Lung (tissue), 12 donors: ENCODE data around the gene CDK2AP2. TPM values are rescaled to one million over a fixed set of nuclear protein-coding genes. Genes with fewer than 3 reads are reported as not detected.
A peak's percentile ranks its signal among the peaks of the same experiment; 100 is the strongest.

Experiments used
- ATAC-seq: fragments of 200-7000 bp; cut with Tn5 transposase; one replicate; pipeline ENCODE4 v1.9.1; 2020; ENCODE audit warnings: moderate number of reproducible peaks; ENCODE audit not compliant: insufficient read depth, low FRiP score
- DNase-seq, 3 donors: peaks; one replicate each; pipeline ENCODE4 v3.0.0-alpha.2; 2013 to 2017
- H3K27ac ChIP-seq, 2 donors: one replicate each; pipeline ENCODE4 v1.5.1; 2013; ENCODE audit warnings: mild to moderate bottlenecking in 2 of 2, moderate library complexity in 2 of 2, control low read depth in 1 of 2, inconsistent platforms in 1 of 2, low read depth in 1 of 2, low read length in 1 of 2
- H3K27me3 ChIP-seq, 3 donors: one replicate each; pipeline ENCODE4 v1.5.1; 2013; ENCODE audit warnings: low read length in 2 of 3; ENCODE audit not compliant: control insufficient read depth in 3 of 3, insufficient read depth in 3 of 3
- H3K36me3 ChIP-seq, 4 donors: one replicate each; pipeline ENCODE4 v1.5.1; 2013; ENCODE audit warnings: low read length in 4 of 4, mild to moderate bottlenecking in 1 of 4, moderate library complexity in 1 of 4; ENCODE audit not compliant: control insufficient read depth in 4 of 4, insufficient read depth in 4 of 4
- H3K4me1 ChIP-seq, 5 donors: one replicate each; pipeline ENCODE4 v1.5.1; 2013; ENCODE audit warnings: low read length in 5 of 5, mild to moderate bottlenecking in 2 of 5, moderate library complexity in 1 of 5; ENCODE audit not compliant: control insufficient read depth in 5 of 5, insufficient read depth in 5 of 5
- H3K4me3 ChIP-seq: one replicate; pipeline ENCODE4 v1.5.1; 2013; ENCODE audit warnings: mild to moderate bottlenecking, control low read depth, moderate library complexity
- H3K9ac ChIP-seq, 2 donors: one replicate each; pipeline ENCODE4 v1.5.1; 2013; ENCODE audit warnings: low read length in 2 of 2, control low read depth in 1 of 2; ENCODE audit not compliant: insufficient read depth in 1 of 2
- H3K9me3 ChIP-seq, 4 donors: one replicate each; pipeline ENCODE4 v1.5.1; 2013; ENCODE audit warnings: low read length in 3 of 4, mild to moderate bottlenecking in 1 of 4, moderate library complexity in 1 of 4; ENCODE audit not compliant: control insufficient read depth in 4 of 4, insufficient read depth in 3 of 4
- CTCF ChIP-seq: IDR thresholded peaks from 2 replicates; pipeline ENCODE4 v1.5.1; 2012; ENCODE audit warnings: mild to moderate bottlenecking; ENCODE audit errors: control extremely low read depth, extremely low read depth
- WGBS, 2 donors: extraction: QIAGEN DNeasy Blood & Tissue Kit; methylation state at CpG; one replicate each; pipeline ENCODE4 v1.1.7; 2013; 5-methylcytosine and 5-hydroxymethylcytosine counted together
- polyA plus RNA-seq, 2 donors: library from polyadenylated mRNA; stranded (reverse); fragments of 200-250 nt; gene quantifications; one replicate each; pipeline ENCODE4 v1.2.1, GENCODE V29; 2013
- total RNA-seq, 2 donors: library from RNA; depleted of rRNA in 1 of 2; stranded (reverse); fragments of >200 nt in 1 of 2; gene quantifications; one replicate each; pipeline ENCODE4 v1.2.1, GENCODE V29; 2014 to 2021
- donor health status: control.
- donor health status: control.
- donor health status: Bipolar disorder and iron deficiency.
- donor health status: healthy.
- donor health status: DM: yes; HTN: yes; CAD: no.

CDK2AP2 gene
- total and polyA plus RNA-seq, 4 donors: 21.7 to 149 (median 121) TPM

DNA sequence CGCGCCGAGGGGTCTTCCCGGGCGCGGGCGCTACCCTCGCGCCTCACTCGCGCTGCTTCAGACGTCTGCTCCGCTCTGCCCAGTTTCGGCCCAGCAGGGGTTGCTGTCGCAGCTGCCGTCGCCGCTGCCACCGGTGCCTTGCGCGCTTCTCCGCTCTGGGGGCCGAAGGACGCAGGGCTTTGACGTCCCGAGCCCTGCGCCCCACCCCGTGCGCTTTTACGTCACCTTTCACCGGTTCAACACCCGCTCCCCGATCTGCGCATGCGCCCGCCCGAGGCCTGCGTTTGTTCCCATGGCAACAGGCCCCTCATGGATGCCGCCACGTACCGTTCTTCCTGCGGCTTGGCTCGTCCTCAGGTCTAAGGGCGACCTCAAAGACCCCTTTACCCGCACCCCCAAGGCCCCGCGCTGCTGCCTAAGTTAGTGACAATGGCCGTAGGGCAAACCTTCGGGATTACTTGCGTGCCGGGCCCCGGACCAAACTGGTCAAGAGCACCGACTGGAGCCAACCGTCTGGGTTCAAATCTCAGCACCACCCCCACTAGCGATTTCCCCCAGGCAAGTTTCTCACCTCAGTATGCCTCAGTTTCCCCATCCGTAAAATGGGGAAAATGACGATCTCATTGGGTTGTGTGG is 642 bp upstream of the CDK2AP2 start:
- peak overlapping the region; percentile 63 for H3K4me3 ChIP-seq
- peaks cover 0 to 2% (median 0%) of the 10 kb centered on the region in 3 donors for H3K27me3 ChIP-seq
- WGBS, 2 donors: 1% methylated on average over 53 to 57 of the region's 57 CpGs
- ATAC-seq (peak; percentile 56), DNase-seq (peak; percentile 95 to 96 (median 96))
- H3K27ac ChIP-seq: peak overlapping the region; percentile 97 to 99
- H3K9me3 ChIP-seq: no peaks in the 10 kb centered on the region
- peaks cover 0 to 3% (median 0%) of the 10 kb centered on the region in 4 donors for H3K36me3 ChIP-seq
- peak overlapping the region in 1 of 2 donors; percentile 78 for H3K9ac ChIP-seq
- no peak for TF ChIP-seq CTCF
- H3K4me1 ChIP-seq: peaks cover 0 to 30% (median 8%) of the 10 kb centered on the region in 5 donors

DNA sequence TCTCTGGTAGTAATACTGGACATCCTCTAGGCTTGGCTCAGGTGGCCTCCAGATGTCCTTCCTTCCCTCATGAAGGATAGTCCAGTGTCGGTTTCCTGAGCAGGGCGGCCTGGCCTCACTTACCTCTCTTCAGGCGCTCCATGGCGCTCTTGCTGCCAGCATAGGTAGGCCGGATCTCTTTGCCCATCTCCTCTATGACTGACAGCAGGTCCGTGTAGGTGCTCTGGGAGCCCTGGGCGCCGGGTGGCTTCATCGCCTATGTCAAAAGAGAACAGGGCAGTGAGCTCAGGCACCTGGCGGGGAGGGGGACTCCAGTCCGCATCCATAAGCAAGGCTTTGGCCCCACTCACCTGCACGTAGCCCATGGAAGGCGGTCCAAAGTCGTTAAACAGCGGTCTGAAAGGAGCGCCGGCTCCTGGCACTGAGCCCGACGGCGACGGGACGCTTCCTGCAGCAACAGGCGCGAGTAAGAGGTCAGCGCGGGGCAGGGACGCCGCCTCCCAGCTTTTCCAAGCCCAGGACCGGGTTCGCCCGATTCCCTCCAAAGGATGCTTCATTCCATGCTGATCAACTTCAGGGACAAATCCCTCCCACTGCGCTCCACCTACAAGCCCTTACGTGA is 609 bp downstream of the CDK2AP2 start:
- 26 to 34% methylated on average over 33 of the region's 33 CpGs for WGBS, 2 donors
- DNase-seq (no peak), ATAC-seq (no peak)
- no peak for TF ChIP-seq CTCF
- Histone ChIP-seq H3K9ac (no peak overlapping the region), H3K4me1 (peaks cover 0 to 34% (median 10%) of the 10 kb centered on the region in 5 donors), H3K27me3 (peaks cover 0 to 2% (median 0%) of the 10 kb centered on the region in 3 donors), H3K9me3 (no peaks in the 10 kb centered on the region), H3K36me3 (peaks cover 0 to 3% (median 0%) of the 10 kb centered on the region in 4 donors), H3K4me3 (peak overlapping the region; percentile 66), H3K27ac (peak overlapping the region; percentile 94 to 96)

DNA sequence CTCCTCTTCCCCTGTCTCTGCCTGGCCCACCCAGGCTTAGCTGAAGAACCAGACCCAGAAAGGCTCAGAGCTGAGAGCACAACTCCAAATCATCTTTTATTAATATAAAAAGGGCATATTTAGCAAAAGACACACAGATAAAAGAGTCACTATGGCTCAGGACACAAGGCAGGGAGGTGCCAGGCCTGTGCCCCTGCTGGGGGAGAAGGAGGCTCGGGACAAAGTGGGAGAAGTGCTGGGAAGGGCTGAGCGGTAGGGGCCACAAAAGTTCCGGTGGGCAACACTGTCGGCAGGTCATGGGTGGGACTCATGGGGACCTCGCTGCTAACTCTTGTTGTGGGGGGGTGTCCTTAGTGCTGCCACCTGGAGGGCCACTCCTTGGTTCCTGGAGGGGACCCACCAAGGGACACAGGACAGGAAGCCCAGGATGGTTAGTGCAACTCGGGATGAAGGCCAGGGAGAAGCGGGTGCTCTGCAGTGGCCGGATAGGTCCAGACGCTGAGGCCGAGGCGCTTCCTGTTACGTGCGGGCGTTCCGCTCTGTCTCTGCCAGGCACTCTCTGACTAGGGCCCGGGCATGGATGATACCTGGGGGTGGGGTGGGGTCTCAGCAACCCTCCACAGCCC is 1.4 kb downstream of the CDK2AP2 start:
- Histone ChIP-seq H3K27ac (peak overlapping the region; percentile 89 to 96), H3K27me3 (peaks cover 0 to 2% (median 0%) of the 10 kb centered on the region in 3 donors), H3K4me1 (peaks cover 0 to 34% (median 10%) of the 10 kb centered on the region in 5 donors), H3K4me3 (no peak overlapping the region), H3K36me3 (peaks cover 0 to 5% (median 2%) of the 10 kb centered on the region in 4 donors), H3K9me3 (no peaks in the 10 kb centered on the region), H3K9ac (peak overlapping the region in 1 of 2 donors; percentile 49)
- DNase-seq (no peak), ATAC-seq (no peak)
- WGBS, 2 donors: 81 to 88% methylated on average over 16 of the region's 16 CpGs
- no peak for TF ChIP-seq CTCF
